Activated naive CD4-positive, alpha-beta T cell treated with anti-CD3 and anti-CD28 coated beads, Interleukin-2, amount 50 U/mL, for 16 hours (primary cell): ENCODE data around the gene ACTA2.

ENCODE experiments used
- DNase-seq: peaks from one replicate; pipeline ENCODE4 v3.0.0-alpha.2; 2020

ACTA2 gene

GRCh38 chr10:88918191-88918905, 34.2 kb downstream of the ACTA2 start:
- no peak for DNase-seq

GRCh38 chr10:88916986-88917385, 35.6 kb downstream of the ACTA2 start:
- no peak for DNase-seq

- DNase-seq: no peak
Measured at GRCh38 chr10:88916231-88916630, 36.3 kb downstream of the ACTA2 start.

- DNase-seq: no peak
Measured at GRCh38 chr10:88915781-88916180, 36.8 kb downstream of the ACTA2 start.

- DNase-seq: no peak
Measured at GRCh38 chr10:88913788-88914187, 38.8 kb downstream of the ACTA2 start.

- no peak for DNase-seq
Measured at GRCh38 chr10:88913127-88913526, 39.4 kb downstream of the ACTA2 start.

- DNase-seq: no peak
Measured at GRCh38 chr10:88911851-88912250, 40.7 kb downstream of the ACTA2 start.

- no peak for DNase-seq
Measured at GRCh38 chr10:88911116-88911515, 41.5 kb downstream of the ACTA2 start.

- peak; percentile 20 for DNase-seq
Measured at GRCh38 chr10:88908194-88908593, 44.4 kb downstream of the ACTA2 start.

- DNase-seq: no peak
Measured at GRCh38 chr10:88906921-88907320, 45.7 kb downstream of the ACTA2 start.

GRCh38 chr10:88903715-88904114, 48.9 kb downstream of the ACTA2 start:
- DNase-seq: no peak

GRCh38 chr10:88901984-88902789, 50.4 kb downstream of the ACTA2 start:
- DNase-seq: no peak

GRCh38 chr10:88901206-88901983, 51.2 kb downstream of the ACTA2 start:
- no peak for DNase-seq

GRCh38 chr10:88899886-88900285, 52.7 kb downstream of the ACTA2 start:
- no peak for DNase-seq

GRCh38 chr10:88898727-88899126, 53.8 kb downstream of the ACTA2 start:
- no peak for DNase-seq

GRCh38 chr10:88896994-88897853, 55.3 kb downstream of the ACTA2 start:
- DNase-seq: peak; percentile 19

- no peak for DNase-seq
Measured at GRCh38 chr10:88896372-88896993, 56.1 kb downstream of the ACTA2 start.

GRCh38 chr10:88895250-88895649, 57.3 kb downstream of the ACTA2 start:
- DNase-seq: no peak

GRCh38 chr10:88893611-88894010, 59.0 kb downstream of the ACTA2 start:
- DNase-seq: no peak

- DNase-seq: no peak
Measured at GRCh38 chr10:88892222-88892967, 60.2 kb downstream of the ACTA2 start.

- DNase-seq: no peak
Measured at GRCh38 chr10:88890681-88891381, 61.7 kb downstream of the ACTA2 start.
